H1 (cell line): ENCODE measurements around the gene MALSU1. TPM values are rescaled to one million over a fixed set of nuclear protein-coding genes. Genes with fewer than 3 reads are reported as not detected.

Experiments used
- ASH2L ChIP-seq: fragments of 200-600, 300-600 bp; sonication (generic); IDR thresholded peaks from one replicate; pipeline ENCODE4 v1.7.1; 2017; ENCODE audit warnings: low read length
- CBX8 ChIP-seq: fragments of 300-800, 300-1000 bp; sonication (generic); IDR thresholded peaks from 2 replicates; pipeline ENCODE4 v1.7.1; 2016; ENCODE audit warnings: low read depth, low read length, borderline replicate concordance
- CHD1 ChIP-seq: IDR thresholded peaks from 2 replicates; pipeline ENCODE4 v1.6.1; 2012; ENCODE audit warnings: low read depth, low read length, improper control_type of control experiment
- CHD7 ChIP-seq: fragments of 300-600 bp; sonication (generic); IDR thresholded peaks from 2 replicates; pipeline ENCODE4 v1.7.1; 2012; ENCODE audit warnings: low read length, moderate library complexity, mild to moderate bottlenecking, inconsistent platforms; ENCODE audit not compliant: insufficient replicate concordance
- POU5F1 ChIP-seq: IDR thresholded peaks from 2 replicates; pipeline ENCODE4 v1.6.1; 2011; ENCODE audit warnings: low read depth, mild to moderate bottlenecking, low read length, moderate library complexity
- RNF2 ChIP-seq: fragments of 200-900, 300-1000 bp; sonication (generic); IDR thresholded peaks from 2 replicates; pipeline ENCODE4 v1.7.1; 2016; ENCODE audit warnings: borderline replicate concordance, low read depth, mild to moderate bottlenecking, antibody characterized with exemption, low read length; ENCODE audit not compliant: poor library complexity, severe bottlenecking; ENCODE audit errors: missing control alignments
- SP1 ChIP-seq: IDR thresholded peaks from 2 replicates; pipeline ENCODE4 v1.6.1; 2011; ENCODE audit warnings: low read depth, low read length
- polyA plus RNA-seq, 7 experiments: library from polyadenylated mRNA; depleted of rRNA in 3 of 7; stranded (reverse) in 5 of 7; unstranded in 2 of 7; fragments of >200 nt in 5 of 7; fragments of 200-250 nt in 2 of 7; gene quantifications; 1 replicate in 5 of 7; 2 replicates in 1 of 7; 4 replicates in 1 of 7; pipeline versions ENCODE4 v1.2.1 to v1.2.3, GENCODE V29; 2011 to 2013; ENCODE audit warnings: missing spikeins in 2 of 7, mixed read lengths in 2 of 7
- total RNA-seq: library from RNA; stranded (reverse); fragmentation: NEBNext Ultra II Directional; extraction: Animal tissue kit (Norgen Biotek cat#: 25700); gene quantifications from 2 replicates; pipeline ENCODE4 v1.2.1, GENCODE V29; 2021

MALSU1 gene
- total and polyA plus RNA-seq, 2 of the 8 experiments (the other 6 are each of a cell fraction or from before 2014, with no cell fraction given) = 73.5 to 84.0 TPM

- TF ChIP-seq SP1 (no peak), POU5F1 (no peak), CHD7 (no peak), ASH2L (no peak), CBX8 (no peak), RNF2 (no peak), CHD1 (no peak)
- TF ChIP-seq, all 59 proteins: peak for 0
Measured at GRCh38 chr7:23332193-23332592, 33.1 kb downstream of the MALSU1 start (continued).
